Fibroblast of pulmonary artery (primary cell): ENCODE measurements around the gene EFNA4.

Experiments used
- DNase-seq: peaks from one replicate; pipeline ENCODE4 v3.0.0-alpha.2; 2010; ENCODE audit warnings: low read depth
- H3K4me3 ChIP-seq: replicated peaks from 2 replicates; pipeline ENCODE4 v1.5.1; 2011; ENCODE audit warnings: low read depth, mild to moderate bottlenecking, control low read depth, low read length, moderate library complexity
- CTCF ChIP-seq: IDR thresholded peaks from 2 replicates; pipeline ENCODE4 v1.5.1; 2011; ENCODE audit warnings: mild to moderate bottlenecking, control low read depth, low read length, inconsistent platforms; ENCODE audit errors: missing control alignments

The EFNA4 gene

GRCh38 chr1:155062151-155062686, 1.3 kb upstream of the EFNA4 start:
- DNase-seq: no peak
- no peak for TF ChIP-seq CTCF
- H3K4me3 ChIP-seq: no peak overlapping the region

- DNase-seq: peak; percentile 40
- TF ChIP-seq CTCF: peak; percentile 57
- peak overlapping the region; percentile 89 for H3K4me3 ChIP-seq
Observed at GRCh38 chr1:155062702-155063411, 683 bp upstream of the EFNA4 start.

GRCh38 chr1:155064111-155064831, 731 bp downstream of the EFNA4 start:
- peak overlapping the region; percentile 89 for H3K4me3 ChIP-seq
- DNase-seq: no peak
- no peak for TF ChIP-seq CTCF

GRCh38 chr1:155064832-155065429, 1.4 kb downstream of the EFNA4 start:
- no peak for DNase-seq
- no peak overlapping the region for H3K4me3 ChIP-seq
- no peak for TF ChIP-seq CTCF

GRCh38 chr1:155066777-155067176, 3.2 kb downstream of the EFNA4 start:
- no peak for DNase-seq
- TF ChIP-seq CTCF: no peak
- no peak overlapping the region for H3K4me3 ChIP-seq

- TF ChIP-seq CTCF: no peak
- DNase-seq: no peak
- no peak overlapping the region for H3K4me3 ChIP-seq
Observed at GRCh38 chr1:155068599-155068998, 5.1 kb downstream of the EFNA4 start.
